Activated CD4-positive, alpha-beta T cell treated with anti-CD3 and anti-CD28 coated beads, Interleukin-2, amount 10 ng/mL, durations not matched to agents 7 days and 5 days (primary cell): Measurements from ENCODE around the gene SYCE3. TPM values are rescaled to one million over a fixed set of nuclear protein-coding genes. Genes with fewer than 3 reads are reported as not detected.
"Not testable (repeated sequence)": the region's sequence is repeated elsewhere in the genome, so short reads cannot be mapped to it uniquely, and the experiment has no call there.

Experiments
- CTCF ChIA-PET: fragments of 350-600 bp; sonication (Branson Sonifier 250); formaldehyde crosslinking; loops from one replicate; lab custom pipeline; 2021; ENCODE audit warnings: antibody characterized with exemption; lab: Charles Lee
- POLR2A ChIA-PET: fragments of 350-600 bp; sonication (Branson Sonifier 250); formaldehyde crosslinking; loops from one replicate; lab custom pipeline; 2021; ENCODE audit warnings: antibody characterized with exemption; lab: Charles Lee
- DNase-seq: peaks from one replicate; pipeline ENCODE4 v3.0.0-alpha.2; 2020
- H3K27ac Mint-ChIP-seq: one replicate; pipeline ENCODE4 v1.8.0; 2021; ENCODE audit warnings: mild to moderate bottlenecking, moderate library complexity, mixed read lengths
- H3K27me3 Mint-ChIP-seq: one replicate; pipeline ENCODE4 v1.8.0; 2021; ENCODE audit warnings: mixed read lengths
- H3K36me3 Mint-ChIP-seq: one replicate; pipeline ENCODE4 v1.8.0; 2021; ENCODE audit warnings: low read depth, mixed read lengths
- H3K4me1 Mint-ChIP-seq: one replicate; pipeline ENCODE4 v1.8.0; 2021; ENCODE audit warnings: mixed read lengths
- H3K4me3 Mint-ChIP-seq: one replicate; pipeline ENCODE4 v1.8.0; 2021; ENCODE audit warnings: mild to moderate bottlenecking, moderate library complexity, mixed read lengths
- H3K9me3 Mint-ChIP-seq: one replicate; pipeline ENCODE4 v1.8.0; 2021; ENCODE audit warnings: mixed read lengths
- total RNA-seq, 2 experiments: library from RNA; stranded (reverse); gene quantifications; one replicate each; pipeline ENCODE4 v1.2.3, GENCODE V29; 2021

Gene SYCE3
- total RNA-seq, 2 experiments from 2014 or later = 0.87 TPM; not detected in 1

GRCh38 chr22:50525104-50525857, 37.4 kb downstream of the SYCE3 start, which contains the start of gene SCO2:
TSS of gene SCO2 (minus strand) at chr22:50525598. CDS start at chr22:50524411, 1,187 bp downstream.
- Mint-ChIP-seq H3K4me3 (peak within 1 kb of the TSS; percentile 80), H3K36me3 (peaks cover 37% of the 10 kb centered on the region)
- POLR2A ChIA-PET = interaction anchor here (0.8 to 2.3 kb wide), 11 partner anchors 15 to 324 kb away, joined by 3 to 29 read pairs (median 5); partner anchors contain the start of genes CHKB, KLHDC7B, LMF2 and NCAPH2

GRCh38 chr22:50524676-50525103, 38.0 kb downstream of the SYCE3 start:
- Mint-ChIP-seq H3K4me3 (peak overlapping the region; percentile 80), H3K9me3 (no peaks in the 10 kb centered on the region), H3K4me1 (peaks cover 37% of the 10 kb centered on the region), H3K27ac (peak overlapping the region; percentile 87), H3K36me3 (peaks cover 40% of the 10 kb centered on the region), H3K27me3 (no peaks in the 10 kb centered on the region)
- POLR2A ChIA-PET = interaction anchor here (1.3 to 2.3 kb wide), 4 partner anchors 15 to 94 kb away, joined by 5 to 29 read pairs (median 10); partner anchors contain the start of genes LMF2 and NCAPH2
- DNase-seq = no peak
- CTCF ChIA-PET = interaction anchor here (0.9 to 5.8 kb wide), 15 partner anchors 9 to 334 kb away, joined by 3 to 74 read pairs (median 10); partner anchors contain the start of genes ARSA, CHKB, KLHDC7B and LMF2

More at GRCh38 chr22:50525104-50525857, 37.4 kb downstream of the SYCE3 start, which contains the start of gene SCO2:
- CTCF ChIA-PET = interaction anchor here (0.6 to 5.8 kb wide), 45 partner anchors 10 to 594 kb away, joined by 3 to 74 read pairs (median 4); partner anchors contain the start of genes ARSA, CHKB, CPT1B and HDAC10
- Mint-ChIP-seq H3K27me3 (no peaks in the 10 kb centered on the region), H3K27ac (peak within 1 kb of the TSS; percentile 93), H3K9me3 (no peaks in the 10 kb centered on the region), H3K4me1 (peaks cover 37% of the 10 kb centered on the region)
- DNase-seq = peak; percentile 97

GRCh38 chr22:50523806-50524675, 38.7 kb downstream of the SYCE3 start:
- CTCF ChIA-PET = interaction anchor here (1.9 to 5.8 kb wide), 6 partner anchors 8 to 97 kb away, joined by 10 to 74 read pairs (median 39); partner anchors contain the start of genes LMF2, NCAPH2 and SYCE3
- POLR2A ChIA-PET = interaction anchor here (2.3 kb wide), 1 partner anchor 16 kb away, joined by 29 read pairs; the partner anchor contains the start of genes LMF2 and NCAPH2
- peak overlapping the region; percentile 87 for H3K27ac Mint-ChIP-seq
- no peaks in the 10 kb centered on the region for H3K27me3 Mint-ChIP-seq
- peaks cover 36% of the 10 kb centered on the region for H3K4me1 Mint-ChIP-seq
- H3K4me3 Mint-ChIP-seq = peak overlapping the region; percentile 80
- no peak for DNase-seq
- H3K36me3 Mint-ChIP-seq = peaks cover 43% of the 10 kb centered on the region
- H3K9me3 Mint-ChIP-seq = no peaks in the 10 kb centered on the region

- H3K36me3 Mint-ChIP-seq = peaks cover 43% of the 10 kb centered on the region
- CTCF ChIA-PET = interaction anchor here (3.3 to 5.0 kb wide), 2 partner anchors 14 to 98 kb away, joined by 37 to 41 read pairs; partner anchors contain the start of genes LMF2 and NCAPH2
- H3K4me3 Mint-ChIP-seq = peak overlapping the region; percentile 27
- no peaks in the 10 kb centered on the region for H3K27me3 Mint-ChIP-seq
- peaks cover 30% of the 10 kb centered on the region for H3K4me1 Mint-ChIP-seq
- DNase-seq = no peak
- POLR2A ChIA-PET = no interaction called here
- H3K9me3 Mint-ChIP-seq = no peaks in the 10 kb centered on the region
- H3K27ac Mint-ChIP-seq = peak overlapping the region; percentile 46
Measured at GRCh38 chr22:50523458-50523805, 39.3 kb downstream of the SYCE3 start.

GRCh38 chr22:50522806-50523438, 39.8 kb downstream of the SYCE3 start:
- Mint-ChIP-seq H3K9me3 (no peaks in the 10 kb centered on the region), H3K27ac (peak overlapping the region; percentile 46), H3K4me3 (peak overlapping the region; percentile 27), H3K4me1 (peaks cover 25% of the 10 kb centered on the region), H3K36me3 (peaks cover 40% of the 10 kb centered on the region), H3K27me3 (no peaks in the 10 kb centered on the region)
- CTCF ChIA-PET = interaction anchor here (0.6 to 5.0 kb wide), 4 partner anchors 14 to 181 kb away, joined by 3 to 41 read pairs (median 3); partner anchors contain the start of genes LMF2, NCAPH2 and SYCE3
- no peak for DNase-seq
- POLR2A ChIA-PET = no interaction called here

GRCh38 chr22:50522208-50522805, 40.4 kb downstream of the SYCE3 start:
- ChIA-PET CTCF (interaction anchor here (0.6 to 5.0 kb wide), 5 partner anchors 13 to 180 kb away, joined by 3 to 41 read pairs (median 3); partner anchors contain the start of genes LMF2, NCAPH2 and SYCE3), POLR2A (no interaction called here)
- no peak for DNase-seq
- H3K9me3 Mint-ChIP-seq = no peaks in the 10 kb centered on the region
- peaks cover 19% of the 10 kb centered on the region for H3K4me1 Mint-ChIP-seq
- H3K4me3 Mint-ChIP-seq = no peak overlapping the region
- H3K27me3 Mint-ChIP-seq = no peaks in the 10 kb centered on the region
- H3K27ac Mint-ChIP-seq = no peak overlapping the region
- peaks cover 38% of the 10 kb centered on the region for H3K36me3 Mint-ChIP-seq

GRCh38 chr22:50521710-50522109, 41.0 kb downstream of the SYCE3 start:
- POLR2A ChIA-PET = no interaction called here
- no peaks in the 10 kb centered on the region for H3K9me3 Mint-ChIP-seq
- CTCF ChIA-PET = interaction anchor here (1.3 to 5.0 kb wide), 2 partner anchors 13 to 43 kb away, joined by 3 to 41 read pairs; partner anchors contain the start of genes LMF2 and NCAPH2
- H3K27me3 Mint-ChIP-seq = no peaks in the 10 kb centered on the region
- H3K36me3 Mint-ChIP-seq = peaks cover 35% of the 10 kb centered on the region
- no peak overlapping the region for H3K4me3 Mint-ChIP-seq
- DNase-seq = no peak
- peaks cover 13% of the 10 kb centered on the region for H3K4me1 Mint-ChIP-seq
- no peak overlapping the region for H3K27ac Mint-ChIP-seq

- H3K36me3 Mint-ChIP-seq = peaks cover 36% of the 10 kb centered on the region
Measured at GRCh38 chr22:50520826-50521453, 41.8 kb downstream of the SYCE3 start.

GRCh38 chr22:50520184-50520583, 42.5 kb downstream of the SYCE3 start:
- H3K36me3 Mint-ChIP-seq = peaks cover 40% of the 10 kb centered on the region

More at GRCh38 chr22:50520826-50521453, 41.8 kb downstream of the SYCE3 start:
- POLR2A ChIA-PET = no interaction called here
- Mint-ChIP-seq H3K27me3 (no peaks in the 10 kb centered on the region), H3K27ac (no peak overlapping the region), H3K4me3 (no peak overlapping the region), H3K9me3 (no peaks in the 10 kb centered on the region), H3K4me1 (peaks cover 13% of the 10 kb centered on the region)
- DNase-seq = no peak
- CTCF ChIA-PET = interaction anchor here (1.3 kb wide), 1 partner anchor 44 kb away, joined by 3 read pairs; no protein-coding TSS in a partner anchor

GRCh38 chr22:50519151-50519550, 43.6 kb downstream of the SYCE3 start:
- no peak for DNase-seq
- Mint-ChIP-seq H3K36me3 (peaks cover 41% of the 10 kb centered on the region), H3K4me3 (no peak overlapping the region), H3K9me3 (no peaks in the 10 kb centered on the region), H3K27me3 (no peaks in the 10 kb centered on the region), H3K27ac (no peak overlapping the region), H3K4me1 (peaks cover 18% of the 10 kb centered on the region)
- ChIA-PET POLR2A (no interaction called here), CTCF (no interaction called here)

More at GRCh38 chr22:50520184-50520583, 42.5 kb downstream of the SYCE3 start:
- H3K27me3 Mint-ChIP-seq, H3K9me3 Mint-ChIP-seq, CTCF ChIA-PET, POLR2A ChIA-PET, H3K27ac Mint-ChIP-seq, DNase-seq, H3K4me3 Mint-ChIP-seq: not testable (repeated sequence)
- peaks cover 18% of the 10 kb centered on the region for H3K4me1 Mint-ChIP-seq

- CTCF ChIA-PET = no interaction called here
Measured at GRCh38 chr22:50518606-50519005, 44.1 kb downstream of the SYCE3 start.

More at GRCh38 chr22:50518606-50519005, 44.1 kb downstream of the SYCE3 start:
- Mint-ChIP-seq H3K27me3 (no peaks in the 10 kb centered on the region), H3K27ac (no peak overlapping the region), H3K36me3 (peaks cover 41% of the 10 kb centered on the region), H3K9me3 (no peaks in the 10 kb centered on the region), H3K4me1 (peaks cover 22% of the 10 kb centered on the region), H3K4me3 (no peak overlapping the region)
- DNase-seq = no peak
- POLR2A ChIA-PET = no interaction called here
